PC-9 (cell line): ENCODE data around the gene CHSY3.

Source experiments
- EZH2 ChIP-seq: fragments of 200-600 bp; sonication (generic); IDR thresholded peaks from 2 replicates; pipeline ENCODE4 v1.8.0; 2017; ENCODE audit warnings: antibody characterized with exemption, low read depth
- TF ChIP-seq, protein P1 (sequence below): fragments of 200-600 bp; sonication (generic); conservative IDR thresholded peaks from 2 replicates; pipeline ENCODE4 v1.6.1; 2017; ENCODE audit warnings: mixed run types, antibody characterized with exemption, mild to moderate bottlenecking, moderate library complexity

DNA sequence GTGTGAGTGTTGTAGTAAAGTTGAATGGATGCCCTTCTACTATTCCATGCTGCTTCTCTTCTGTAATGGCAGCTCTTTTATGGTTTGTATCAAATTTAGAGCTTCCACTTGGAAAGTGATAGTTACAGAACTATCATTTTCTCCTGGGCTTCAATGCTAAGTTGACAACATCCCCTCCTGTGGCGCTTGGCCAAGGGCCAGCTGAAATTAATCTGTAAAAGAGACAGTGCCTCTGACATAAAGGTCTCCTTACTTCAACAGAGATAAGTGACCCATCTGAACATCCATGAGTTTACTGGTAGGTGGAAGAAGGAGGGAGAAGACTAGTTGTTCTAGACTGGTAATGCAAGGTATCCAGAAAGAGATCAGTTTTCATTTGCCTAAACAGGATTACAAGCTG lies 39.7 kb downstream of the CHSY3 start:
- TF ChIP-seq, protein P1, sequence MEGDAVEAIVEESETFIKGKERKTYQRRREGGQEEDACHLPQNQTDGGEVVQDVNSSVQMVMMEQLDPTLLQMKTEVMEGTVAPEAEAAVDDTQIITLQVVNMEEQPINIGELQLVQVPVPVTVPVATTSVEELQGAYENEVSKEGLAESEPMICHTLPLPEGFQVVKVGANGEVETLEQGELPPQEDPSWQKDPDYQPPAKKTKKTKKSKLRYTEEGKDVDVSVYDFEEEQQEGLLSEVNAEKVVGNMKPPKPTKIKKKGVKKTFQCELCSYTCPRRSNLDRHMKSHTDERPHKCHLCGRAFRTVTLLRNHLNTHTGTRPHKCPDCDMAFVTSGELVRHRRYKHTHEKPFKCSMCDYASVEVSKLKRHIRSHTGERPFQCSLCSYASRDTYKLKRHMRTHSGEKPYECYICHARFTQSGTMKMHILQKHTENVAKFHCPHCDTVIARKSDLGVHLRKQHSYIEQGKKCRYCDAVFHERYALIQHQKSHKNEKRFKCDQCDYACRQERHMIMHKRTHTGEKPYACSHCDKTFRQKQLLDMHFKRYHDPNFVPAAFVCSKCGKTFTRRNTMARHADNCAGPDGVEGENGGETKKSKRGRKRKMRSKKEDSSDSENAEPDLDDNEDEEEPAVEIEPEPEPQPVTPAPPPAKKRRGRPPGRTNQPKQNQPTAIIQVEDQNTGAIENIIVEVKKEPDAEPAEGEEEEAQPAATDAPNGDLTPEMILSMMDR, result no peak
- no peak for TF ChIP-seq EZH2
